22Rv1 (cell line): ENCODE data around the gene TOP2B.

Source experiments
- H3K27ac ChIP-seq: fragments of 450-650 bp; 2 replicates; pipeline ENCODE4 v1.5.1; 2017
- ZFX ChIP-seq: fragments of 450-650 bp; IDR thresholded peaks from 2 replicates; pipeline ENCODE4 v1.6.1; 2017; ENCODE audit warnings: antibody characterized with exemption, borderline replicate concordance
- TF ChIP-seq, protein P1 (sequence below): fragments of 450-650 bp; IDR thresholded peaks from 2 replicates; pipeline ENCODE4 v1.5.1; 2017; ENCODE audit warnings: mild to moderate bottlenecking

TOP2B gene

DNA sequence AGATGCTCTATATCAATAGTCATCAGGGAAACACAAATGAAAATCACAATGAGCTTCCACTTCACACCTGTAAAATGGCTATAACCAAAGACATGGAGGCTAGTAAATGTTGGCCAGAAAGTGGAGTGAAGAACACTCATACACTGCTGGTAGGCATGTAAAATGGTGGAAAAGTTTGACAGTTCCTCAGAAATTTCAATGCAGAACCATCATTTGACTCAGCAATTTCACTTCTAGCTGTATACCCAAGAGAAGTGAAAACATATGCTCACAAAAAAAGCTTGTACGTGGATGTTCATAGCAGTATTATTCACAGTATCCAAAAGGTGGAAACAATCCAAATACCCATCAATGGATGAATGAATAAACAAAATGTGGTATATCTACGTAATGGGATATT is 19.2 kb upstream of the TOP2B start:
- no peak for TF ChIP-seq ZFX
- TF ChIP-seq, protein P1, sequence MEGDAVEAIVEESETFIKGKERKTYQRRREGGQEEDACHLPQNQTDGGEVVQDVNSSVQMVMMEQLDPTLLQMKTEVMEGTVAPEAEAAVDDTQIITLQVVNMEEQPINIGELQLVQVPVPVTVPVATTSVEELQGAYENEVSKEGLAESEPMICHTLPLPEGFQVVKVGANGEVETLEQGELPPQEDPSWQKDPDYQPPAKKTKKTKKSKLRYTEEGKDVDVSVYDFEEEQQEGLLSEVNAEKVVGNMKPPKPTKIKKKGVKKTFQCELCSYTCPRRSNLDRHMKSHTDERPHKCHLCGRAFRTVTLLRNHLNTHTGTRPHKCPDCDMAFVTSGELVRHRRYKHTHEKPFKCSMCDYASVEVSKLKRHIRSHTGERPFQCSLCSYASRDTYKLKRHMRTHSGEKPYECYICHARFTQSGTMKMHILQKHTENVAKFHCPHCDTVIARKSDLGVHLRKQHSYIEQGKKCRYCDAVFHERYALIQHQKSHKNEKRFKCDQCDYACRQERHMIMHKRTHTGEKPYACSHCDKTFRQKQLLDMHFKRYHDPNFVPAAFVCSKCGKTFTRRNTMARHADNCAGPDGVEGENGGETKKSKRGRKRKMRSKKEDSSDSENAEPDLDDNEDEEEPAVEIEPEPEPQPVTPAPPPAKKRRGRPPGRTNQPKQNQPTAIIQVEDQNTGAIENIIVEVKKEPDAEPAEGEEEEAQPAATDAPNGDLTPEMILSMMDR, result no peak
- H3K27ac ChIP-seq, result no peak overlapping the region

DNA sequence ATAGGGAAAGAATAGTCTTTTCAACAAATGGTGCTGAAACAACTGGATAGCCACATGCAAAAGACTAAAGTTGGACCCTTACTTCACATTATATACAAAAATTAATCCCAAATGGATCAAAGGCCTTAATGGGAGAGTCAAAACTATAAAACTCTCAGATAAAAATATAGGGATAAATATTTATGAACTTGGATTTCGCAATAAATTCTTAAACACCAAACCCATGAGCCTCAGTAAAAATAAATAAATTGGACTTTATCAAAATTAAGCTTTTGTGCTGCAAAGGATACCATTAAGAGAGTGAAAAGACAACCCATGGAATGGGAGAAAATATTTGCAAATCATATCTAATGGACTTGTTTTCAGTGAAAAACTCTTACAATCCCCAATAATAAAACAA is 18.7 kb upstream of the TOP2B start:
- no peak overlapping the region for H3K27ac ChIP-seq
- TF ChIP-seq, protein P1, result no peak
- no peak for TF ChIP-seq ZFX

DNA sequence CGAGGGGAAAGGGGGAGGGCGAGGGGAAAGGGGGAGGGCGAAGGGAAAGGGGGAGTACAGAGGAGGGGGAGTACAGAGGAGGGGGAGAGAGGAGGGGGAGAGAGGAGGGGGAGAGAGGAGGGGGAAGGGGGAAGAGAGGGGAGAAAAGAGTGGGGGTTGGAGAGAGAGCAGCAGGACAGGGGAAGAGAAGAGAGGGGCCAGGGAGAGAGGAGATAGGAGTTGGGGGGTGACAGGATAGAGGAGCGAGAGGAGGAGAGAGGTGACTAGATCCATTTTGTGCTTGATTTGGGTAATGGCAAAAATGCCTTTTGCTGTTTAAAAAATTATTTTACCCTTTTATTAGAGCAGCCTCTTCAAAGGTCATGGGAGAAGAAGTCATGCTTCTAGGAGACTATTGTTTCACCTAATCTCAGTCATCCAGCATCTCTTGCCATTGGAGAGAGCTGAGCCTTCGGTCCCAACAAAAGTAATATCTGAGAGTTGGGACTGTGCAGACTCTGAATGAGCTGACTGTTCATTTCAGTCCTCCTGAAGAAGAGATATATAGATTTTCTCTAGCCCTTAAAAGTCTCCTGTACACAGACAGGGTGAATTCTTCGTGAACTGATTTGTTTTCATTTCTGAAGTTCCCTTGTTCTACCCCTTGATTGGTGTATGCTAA is 15.1 kb upstream of the TOP2B start:
- TF ChIP-seq ZFX, result no peak
- TF ChIP-seq, protein P1, result no peak
- H3K27ac ChIP-seq, result no peak overlapping the region

DNA sequence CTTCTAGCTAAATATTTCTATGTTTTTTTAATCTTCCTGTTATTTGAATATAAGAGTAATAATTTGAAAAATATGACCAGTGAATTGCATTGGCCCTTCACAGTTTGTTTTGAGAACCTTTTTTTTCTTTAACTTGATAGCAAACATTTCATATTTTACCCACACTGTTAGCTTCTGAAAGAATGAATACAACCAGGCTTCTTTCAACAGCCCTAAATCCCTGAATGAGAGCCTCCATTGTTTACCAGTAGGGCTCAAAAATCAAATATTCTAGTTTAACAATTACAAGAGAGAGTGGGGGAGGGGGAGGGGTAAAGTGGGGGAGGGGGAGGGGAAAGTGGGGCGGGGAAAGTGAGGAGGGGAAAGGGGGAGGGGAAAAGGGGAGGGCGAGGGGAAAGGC is 14.5 kb upstream of the TOP2B start:
- H3K27ac ChIP-seq, result no peak overlapping the region
- TF ChIP-seq, protein P1, result no peak
- no peak for TF ChIP-seq ZFX

DNA sequence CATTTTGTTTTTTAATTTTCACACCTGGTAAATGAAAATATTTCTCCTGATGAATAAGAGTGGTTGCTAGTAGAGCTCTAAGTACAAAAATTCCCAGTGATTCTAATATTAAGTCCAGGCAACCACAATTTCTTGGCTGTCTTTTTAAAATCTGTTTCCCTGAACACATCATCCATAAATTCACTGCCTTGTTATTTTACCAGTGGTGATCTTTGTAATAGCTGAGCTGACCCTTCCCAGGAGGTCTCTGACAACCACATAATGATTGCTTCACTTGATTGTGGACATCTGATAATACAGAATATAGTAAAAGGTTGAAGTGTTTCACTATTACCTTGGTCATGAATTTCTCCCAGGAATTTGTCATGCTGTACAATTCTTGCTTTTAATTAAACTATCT is 13.9 kb upstream of the TOP2B start:
- TF ChIP-seq, protein P1, result no peak
- H3K27ac ChIP-seq, result no peak overlapping the region

DNA sequence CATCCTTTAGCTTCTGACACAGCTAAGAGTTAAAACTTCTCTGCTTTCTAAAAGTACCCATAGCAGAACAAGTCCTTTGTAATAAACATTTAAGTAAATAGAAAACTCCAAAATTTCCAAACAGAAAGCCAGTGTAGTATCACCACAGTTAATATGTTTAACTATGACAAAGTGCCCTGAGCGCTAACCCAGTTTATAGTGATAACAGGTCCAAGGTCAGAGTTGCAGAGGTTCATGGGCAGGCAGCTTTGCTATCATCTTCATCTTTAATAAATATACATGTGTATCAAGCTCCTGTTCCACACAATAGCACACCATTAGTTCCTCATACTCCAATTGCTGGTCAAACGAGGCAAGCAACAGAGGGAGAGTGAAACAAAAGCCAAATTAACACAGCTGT is 12.4 kb upstream of the TOP2B start:
- TF ChIP-seq ZFX, result no peak
- no peak overlapping the region for H3K27ac ChIP-seq

DNA sequence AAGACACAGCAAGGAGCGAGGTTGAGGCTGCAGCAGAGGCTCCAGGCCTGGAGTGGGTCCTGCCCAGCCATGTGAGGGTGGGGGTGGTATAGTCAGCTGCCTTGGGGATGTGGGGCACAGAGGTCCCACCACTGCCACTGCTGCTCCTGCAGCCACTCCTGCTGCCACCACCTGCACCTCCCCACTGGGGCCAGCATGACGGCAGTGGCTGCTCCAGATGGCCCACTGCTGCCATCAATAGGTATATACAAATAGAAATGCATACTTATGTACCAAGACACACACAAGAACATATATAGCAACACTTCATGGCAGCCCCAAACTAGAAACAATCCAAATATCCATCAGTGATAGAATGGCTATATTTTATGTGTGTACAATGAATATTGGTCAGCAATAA is 10.0 kb upstream of the TOP2B start:
- H3K27ac ChIP-seq, result no peak overlapping the region
- TF ChIP-seq ZFX, result no peak
- TF ChIP-seq, protein P1, result no peak

DNA sequence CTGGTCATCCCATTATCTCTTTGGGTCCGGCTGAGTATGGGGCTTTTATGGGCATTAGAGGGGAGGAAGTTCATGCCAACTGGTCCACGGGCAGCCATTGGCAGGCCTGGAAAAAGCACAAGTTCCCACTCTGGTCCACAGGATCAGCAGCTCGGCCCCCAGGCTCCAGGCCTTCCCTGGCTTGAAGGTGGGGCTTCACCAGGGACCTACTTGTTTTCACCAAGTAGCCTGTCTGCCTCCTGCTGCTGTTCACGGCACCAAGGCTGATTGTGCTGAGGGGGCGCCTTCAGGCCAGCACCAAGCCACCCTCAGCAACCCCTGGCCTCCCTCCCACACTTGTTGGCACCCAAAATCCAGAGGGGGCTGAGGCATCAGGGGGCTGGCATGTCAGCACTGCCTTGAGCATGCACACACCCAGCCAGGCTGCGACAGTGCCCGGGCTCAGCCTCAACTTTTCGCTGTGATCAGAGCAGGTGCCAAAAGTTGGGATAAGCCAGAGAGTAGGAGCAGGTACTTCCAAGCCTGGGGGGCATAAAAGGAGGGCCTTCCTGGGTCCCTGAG is 9.1 kb upstream of the TOP2B start:
- TF ChIP-seq, protein P1, result no peak
- TF ChIP-seq ZFX, result no peak
- H3K27ac ChIP-seq, result no peak overlapping the region
